NCI-H187 (cell line): ENCODE data around the gene NKAIN4.
A peak's percentile ranks its signal among the peaks of the same experiment; 100 is the strongest.

Experiments
- DNase-seq, 2 experiments: peaks; one replicate each; lab custom pipeline; 2025; lab: John Stamatoyannopoulos, UW

NKAIN4 gene

DNA sequence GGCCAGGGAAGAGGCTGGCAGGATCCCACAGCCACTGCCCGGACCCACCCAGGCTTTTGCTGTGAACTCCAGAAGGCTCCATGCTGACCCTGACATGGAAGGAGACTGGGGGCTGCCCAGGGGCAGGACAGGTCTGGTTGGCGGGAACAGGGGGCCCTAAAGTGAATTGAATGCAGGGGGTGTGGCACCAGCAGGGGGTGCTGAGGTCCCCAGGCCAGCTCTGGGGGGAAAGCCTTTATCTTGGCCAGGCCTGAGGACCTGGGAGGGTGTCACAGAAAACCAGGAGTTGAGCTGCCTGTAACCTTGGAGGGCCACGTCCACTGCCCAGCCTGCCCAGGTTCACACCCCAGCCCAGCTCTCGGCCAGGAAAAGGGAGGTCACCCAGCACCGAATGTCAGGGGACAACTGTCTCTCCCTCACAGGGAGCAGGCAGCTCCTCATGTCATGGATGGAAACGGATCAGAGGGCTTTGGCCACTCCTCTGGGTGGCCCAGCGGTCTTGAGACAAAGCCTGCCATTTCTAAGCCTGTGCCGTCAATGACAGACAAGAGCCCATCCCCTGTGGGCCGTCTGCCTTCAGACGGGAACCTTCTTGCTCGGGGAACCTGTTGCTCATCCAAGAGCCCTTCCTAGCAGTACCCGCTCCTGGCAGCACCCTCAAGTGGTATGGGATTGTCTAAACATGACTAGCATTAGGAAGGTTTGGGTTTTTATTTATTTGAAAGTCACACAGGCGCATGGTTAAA is 35.4 kb downstream of the NKAIN4 start:
- no peak for DNase-seq

DNA sequence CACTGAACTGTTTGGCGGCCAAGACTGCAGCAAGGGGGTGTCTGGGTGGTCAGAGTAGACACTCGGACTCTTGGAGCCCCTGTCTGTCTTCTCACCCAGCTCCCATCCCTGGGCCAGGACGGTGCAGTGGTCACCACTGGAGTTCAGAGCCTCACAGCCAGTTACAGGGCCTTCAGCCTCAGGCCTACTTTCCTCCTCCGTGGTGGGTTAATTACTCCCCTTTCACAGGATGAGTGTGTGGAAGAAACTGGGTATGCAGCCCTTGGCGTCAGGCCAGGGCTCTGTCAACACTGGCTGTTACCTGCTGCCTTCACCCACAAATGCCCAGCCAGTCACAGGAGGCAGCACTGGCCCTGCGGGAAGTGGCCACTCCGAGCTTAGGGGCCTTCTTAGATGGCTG is 36.6 kb downstream of the NKAIN4 start:
- no peak for DNase-seq

DNA sequence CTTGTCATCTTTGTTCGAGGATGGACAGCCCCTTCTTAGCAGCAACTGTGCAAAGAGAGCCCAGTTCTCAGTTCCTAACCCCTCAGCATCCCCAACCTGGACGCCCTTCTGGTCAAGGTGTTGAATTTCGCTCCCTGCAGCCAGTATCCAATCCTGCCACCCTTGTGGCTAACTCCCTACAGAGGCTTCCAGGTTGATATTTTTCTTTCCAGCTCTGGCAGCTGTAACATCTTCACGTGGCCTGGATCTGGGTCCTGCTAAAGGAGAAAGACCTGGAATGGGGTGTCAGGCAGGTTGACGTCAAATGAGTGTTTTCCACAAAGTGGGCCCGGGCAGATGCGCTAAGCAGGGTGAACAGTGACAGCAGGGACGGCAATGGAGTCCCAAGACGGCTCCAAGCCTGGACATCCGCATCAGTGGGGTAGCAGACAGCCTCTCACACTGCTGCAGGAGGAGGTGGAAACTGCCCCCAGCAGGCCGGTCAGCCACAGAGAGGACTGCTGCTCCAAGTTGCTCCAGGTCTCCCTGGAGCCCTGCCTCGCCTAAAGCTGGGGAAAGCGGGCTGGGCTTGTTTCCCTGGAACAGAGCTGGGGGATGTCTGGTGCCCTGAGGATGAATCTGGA is 37.3 kb downstream of the NKAIN4 start:
- DNase-seq, result no peak

DNA sequence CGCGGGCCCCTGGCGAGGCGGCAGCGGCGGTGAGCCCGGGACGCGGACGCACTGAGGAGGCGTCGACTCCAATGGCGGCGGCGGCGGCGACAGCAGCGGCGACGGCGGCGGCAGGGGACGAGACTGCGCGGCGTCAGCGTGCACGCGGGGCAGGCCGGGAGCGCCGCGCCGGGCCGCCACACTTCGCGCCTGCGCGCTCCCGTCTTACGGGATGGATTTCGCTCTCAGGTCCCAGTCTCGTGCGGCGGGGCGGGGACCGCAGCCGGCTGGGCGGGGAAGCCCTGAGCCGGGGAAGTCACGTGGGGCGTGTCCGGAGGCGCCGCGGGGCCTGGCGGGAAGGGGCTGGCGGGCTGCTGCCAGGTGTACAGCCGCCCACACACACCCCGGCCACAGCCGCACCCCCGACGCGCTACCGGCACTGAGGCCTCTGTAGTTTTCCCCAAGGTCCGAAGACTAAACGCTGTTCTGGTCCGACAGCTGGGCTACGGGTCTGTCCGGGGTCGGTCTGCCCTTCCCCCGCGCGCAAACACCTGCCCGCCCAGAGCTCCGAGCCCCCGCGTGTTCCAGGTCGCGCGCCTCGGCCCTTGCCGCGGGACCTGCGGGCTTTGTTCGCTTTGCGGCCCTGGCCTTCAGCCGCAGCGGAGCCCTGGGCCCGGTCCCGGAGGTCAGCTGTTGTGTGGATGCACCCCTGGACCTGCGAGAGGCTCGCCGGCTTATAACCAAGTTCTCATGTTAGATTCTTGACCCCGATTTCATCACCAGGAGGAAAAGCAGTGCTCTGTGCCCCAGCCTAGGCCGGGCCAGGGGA is 38.0 kb downstream of the NKAIN4 start, which contains the start of gene YTHDF1:
Gene YTHDF1 (minus strand): TSS at position 91 of the 808 bp plus-strand sequence. CDS start 239 bp downstream, outside the sequence.
- DNase-seq, result peak; percentile 91 to 97

DNA sequence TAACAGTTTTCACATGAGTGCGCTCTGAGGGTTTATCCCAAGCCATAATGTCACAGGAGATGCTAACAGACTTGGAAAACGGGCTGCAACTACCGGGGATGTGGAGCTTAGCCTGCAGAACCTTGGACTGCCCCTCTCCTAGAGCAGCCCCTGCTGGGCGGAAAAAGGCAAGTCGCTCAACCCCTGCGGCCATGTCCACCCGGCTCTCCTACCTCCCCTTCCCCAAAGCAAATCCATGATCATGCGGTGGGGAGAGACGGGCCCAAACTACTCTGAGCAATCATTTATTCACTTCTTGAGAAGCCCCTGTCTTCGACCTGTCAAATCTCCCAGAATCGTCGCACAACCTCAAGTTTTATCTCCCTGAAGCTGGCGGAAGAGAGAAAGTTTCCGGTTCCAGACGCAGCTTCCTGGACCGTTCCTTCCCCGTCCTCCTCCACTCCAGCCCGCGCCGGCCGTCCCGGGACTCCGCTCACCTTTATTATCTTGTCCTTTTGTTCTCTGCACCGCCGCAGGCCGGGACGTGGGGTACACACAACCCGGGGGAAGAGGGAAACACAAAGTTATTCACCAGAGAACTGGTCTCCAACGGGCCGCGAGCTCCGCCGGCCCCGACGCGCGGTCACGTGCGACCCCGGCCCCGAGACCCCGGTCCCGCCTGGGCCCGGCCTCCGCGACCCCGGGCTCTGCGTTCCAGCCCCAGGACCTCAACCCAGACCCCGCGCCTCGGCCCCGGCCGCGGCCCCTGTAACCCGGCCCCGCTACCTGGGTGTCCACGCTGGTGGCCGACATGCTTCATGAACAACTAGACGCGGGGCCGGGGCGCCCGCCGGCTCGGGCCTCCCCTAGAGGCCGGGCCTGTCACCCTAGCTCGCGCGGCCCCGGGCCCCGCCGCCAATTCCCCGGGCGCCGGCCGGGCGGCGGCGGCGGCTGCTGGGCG is 38.9 kb downstream of the NKAIN4 start:
- DNase-seq, result no peak

DNA sequence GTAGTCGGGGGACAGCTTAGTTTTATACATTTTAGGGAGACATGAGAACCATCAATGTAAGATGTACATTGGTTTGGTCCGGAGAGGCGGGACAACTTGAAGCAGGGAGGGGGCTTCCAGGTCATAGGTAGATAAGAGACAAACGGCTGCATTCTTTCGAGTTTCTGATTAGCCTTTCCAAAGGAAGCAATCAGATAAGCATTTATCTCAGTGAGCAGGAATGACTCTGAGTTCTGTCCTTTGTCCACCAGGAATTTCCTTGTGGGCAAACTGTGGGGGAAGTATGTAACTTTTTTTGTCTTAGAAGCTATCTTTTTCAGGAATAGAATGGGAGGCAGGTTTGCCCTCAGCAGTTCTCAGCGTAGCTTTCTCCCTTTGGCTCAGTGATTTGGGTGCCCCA is 39.7 kb downstream of the NKAIN4 start:
- no peak for DNase-seq

DNA sequence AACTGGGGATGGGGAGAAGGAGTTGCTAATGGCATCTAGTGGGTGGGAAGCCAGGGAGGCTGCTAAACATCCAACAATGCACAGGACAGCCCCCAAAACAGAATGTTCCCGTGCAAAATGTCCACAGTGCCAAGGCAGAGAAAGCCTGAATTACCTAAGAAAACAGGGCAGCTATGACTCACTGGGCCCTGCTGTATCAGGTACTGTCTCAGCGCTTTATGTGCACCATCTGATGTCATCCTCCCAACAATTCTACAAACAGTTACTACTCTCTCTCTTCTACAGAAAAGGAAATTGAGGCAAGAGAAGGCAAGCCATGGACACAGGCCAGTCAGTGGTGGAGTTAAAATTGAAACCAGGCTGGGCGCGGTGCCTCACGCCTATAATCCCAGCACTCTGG is 41.5 kb downstream of the NKAIN4 start:
- DNase-seq, result no peak

DNA sequence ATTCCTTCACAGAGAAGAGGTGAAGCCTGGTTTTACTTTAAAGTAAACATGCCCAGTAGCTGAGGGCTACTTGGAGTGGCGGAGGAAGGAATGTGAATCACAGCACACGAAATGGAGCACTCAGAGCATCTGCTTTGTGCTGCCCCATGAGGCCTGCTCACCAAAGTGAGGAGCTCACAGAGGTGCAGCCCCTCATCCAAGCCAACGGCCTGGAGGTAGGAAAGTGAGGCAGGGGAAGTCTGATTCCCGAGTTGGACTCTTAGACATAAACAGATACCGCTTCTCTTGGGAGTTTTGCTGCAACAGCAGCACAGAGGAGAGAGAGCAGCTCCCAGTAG is 41.9 kb downstream of the NKAIN4 start:
- no peak for DNase-seq

DNA sequence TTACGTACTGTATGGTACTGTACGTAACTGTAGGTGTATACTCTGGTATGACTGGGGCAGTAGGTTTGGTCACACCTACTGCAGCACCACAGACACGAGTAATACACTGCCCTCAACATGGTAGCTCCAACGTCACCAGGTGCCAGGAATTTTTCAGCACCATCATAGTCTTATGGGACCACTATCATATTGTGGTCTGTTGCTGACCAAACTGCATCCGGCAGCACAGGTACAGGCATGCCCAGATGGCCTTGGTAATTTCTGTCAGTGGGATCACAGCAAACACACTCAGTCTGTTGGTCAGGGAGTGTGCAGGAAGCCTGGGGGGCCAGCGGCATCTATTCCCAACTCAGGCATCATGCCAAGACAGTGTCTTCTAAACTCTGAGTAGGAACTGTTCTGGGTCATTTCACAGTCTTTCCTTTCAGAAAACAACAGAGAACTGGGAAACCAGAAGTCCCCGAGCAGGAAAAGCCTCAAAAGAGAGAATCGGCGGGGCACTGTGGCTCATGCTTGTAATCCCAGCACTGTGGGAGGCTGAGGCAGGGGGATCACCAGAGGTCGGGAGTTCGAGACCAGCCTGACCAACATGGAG is 44.2 kb downstream of the NKAIN4 start:
- no peak for DNase-seq

DNA sequence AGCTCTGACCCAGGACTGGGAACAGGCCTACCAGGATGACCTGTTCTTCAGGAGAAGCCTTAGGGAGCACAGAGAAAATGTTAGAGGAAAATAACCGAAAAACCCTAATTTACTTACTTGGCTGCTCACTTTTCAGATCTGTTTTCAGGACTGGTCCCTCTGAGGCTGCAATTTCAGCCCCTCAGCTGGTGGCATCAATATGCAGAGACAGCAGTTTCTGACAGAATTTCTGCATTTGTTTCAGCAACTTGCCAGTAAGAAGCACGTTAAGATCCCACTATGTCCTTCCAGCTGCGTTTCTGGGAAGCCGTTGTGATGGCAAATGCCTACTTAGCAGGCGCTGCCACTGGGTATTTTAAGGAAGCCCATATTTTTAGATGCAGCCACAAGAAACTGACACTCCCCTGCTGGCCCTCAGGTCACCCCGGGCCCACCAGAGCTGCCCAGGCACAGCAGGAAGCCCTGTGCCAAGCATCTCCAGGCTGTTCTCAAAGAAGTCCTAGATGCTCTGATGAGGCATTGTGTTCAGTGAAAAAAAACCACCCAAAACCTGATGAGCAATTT is 45.8 kb downstream of the NKAIN4 start:
- DNase-seq, result no peak

DNA sequence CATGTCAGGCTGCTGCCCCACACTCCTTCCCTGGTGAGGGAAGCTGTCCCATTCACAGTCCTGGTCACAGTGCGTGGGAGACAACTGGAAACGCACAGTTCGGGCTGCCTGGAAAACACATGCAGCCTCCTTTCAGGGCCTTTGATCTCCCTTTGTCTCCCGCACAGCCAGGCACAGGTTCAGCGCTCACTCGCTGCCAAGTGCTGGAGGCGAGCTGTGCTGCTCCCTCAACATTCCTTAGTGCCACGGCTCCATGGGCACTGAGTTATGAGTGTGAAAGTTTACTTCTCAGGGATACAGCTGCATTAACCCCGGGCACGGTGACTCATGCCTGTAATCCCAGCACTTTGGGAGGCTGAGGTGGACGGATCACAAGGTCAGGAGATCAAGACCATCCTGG is 47.4 kb downstream of the NKAIN4 start:
- DNase-seq, result no peak

DNA sequence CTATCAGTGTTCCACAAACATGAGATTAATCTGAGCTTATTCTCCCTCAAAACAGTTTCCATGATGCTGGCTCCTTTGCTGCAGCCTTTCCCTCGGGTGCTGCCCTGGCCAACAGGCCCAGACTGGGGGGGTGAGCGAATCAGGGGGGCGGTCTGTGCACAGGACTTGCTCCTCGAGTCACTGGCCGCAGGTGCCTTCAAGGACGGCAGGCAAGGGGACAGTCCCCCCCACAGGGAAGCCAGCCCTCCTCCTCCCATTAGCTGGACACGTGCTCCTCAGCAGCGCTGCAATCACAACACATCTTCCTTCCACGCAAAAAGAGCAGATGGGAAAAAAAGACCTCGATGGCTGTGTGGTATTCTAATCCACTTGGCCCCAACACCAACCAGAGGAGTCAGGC is 48.4 kb downstream of the NKAIN4 start:
- no peak for DNase-seq

DNA sequence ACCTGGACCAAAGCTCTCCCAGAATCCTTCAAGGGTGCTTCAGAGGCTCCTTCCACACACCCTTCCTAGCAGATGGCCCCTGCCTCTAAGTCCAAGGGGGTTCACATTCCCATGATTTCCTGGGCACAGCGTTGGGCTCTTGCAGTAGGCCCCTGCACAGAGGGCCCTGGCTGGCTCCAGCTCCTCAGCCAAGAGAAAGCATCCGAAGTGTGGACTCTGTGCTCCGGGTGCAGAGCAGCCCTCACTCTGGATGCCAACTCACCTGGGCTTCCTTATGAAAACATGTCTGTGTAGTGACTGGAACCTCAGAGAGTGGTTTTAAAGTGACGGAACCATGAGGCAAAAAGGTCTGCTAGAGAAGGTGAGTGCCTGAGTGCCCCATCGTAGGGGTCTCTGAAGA is 49.9 kb downstream of the NKAIN4 start:
- DNase-seq, result no peak

DNA sequence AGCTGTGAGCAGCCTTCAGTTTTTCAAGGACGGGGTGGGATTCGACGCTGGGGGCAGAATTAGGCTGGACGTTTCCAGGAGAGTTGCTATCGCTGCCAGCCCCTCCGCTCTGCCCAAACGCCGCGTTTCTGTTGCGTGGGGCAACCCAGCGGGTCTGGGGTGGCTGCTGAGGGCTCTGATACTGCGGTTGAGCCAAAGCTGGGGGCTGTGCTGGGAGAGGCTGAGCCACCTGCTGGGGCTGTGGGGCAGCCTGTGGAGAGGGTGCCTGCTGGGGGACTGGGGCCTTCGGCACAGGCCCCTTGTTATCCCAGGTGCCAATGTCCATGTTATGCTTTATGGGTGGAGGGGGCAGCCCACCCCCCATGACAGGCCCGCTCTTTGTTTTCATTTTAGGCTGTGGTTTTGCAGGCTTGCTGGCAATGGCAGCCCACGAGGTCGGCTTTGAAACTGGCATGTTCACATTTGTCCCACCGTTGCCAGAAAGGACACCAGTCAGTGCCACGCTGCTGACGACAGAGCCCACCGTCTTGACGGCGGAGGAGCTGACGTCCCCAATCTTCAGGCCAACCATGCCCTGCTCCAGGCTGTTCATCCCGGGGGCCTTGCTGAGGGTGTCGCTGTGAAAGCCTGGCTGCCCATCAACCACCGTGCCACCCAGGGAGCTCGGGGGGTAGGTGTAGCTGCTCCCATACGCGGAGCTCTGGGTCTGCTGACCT is 51.3 kb downstream of the NKAIN4 start:
- no peak for DNase-seq

DNA sequence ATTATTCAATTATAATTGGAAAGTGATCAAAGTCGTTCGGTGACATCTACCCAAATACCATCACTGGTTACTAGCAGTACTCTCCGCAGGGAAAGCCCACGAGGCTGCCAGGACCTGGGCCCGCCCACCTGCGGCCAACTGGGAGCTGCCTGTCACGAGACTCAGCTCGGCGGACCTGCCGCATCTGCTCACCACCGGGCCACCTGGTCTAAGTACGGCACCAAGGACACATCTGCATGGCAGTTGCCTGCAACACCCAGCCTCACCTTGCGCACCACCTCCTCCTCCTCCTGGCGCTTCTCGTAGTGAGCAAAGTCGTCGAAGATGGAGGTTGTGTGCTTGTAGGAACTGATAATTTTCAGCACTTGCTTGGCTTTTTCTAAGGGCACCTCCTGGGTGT is 52.2 kb downstream of the NKAIN4 start:
- DNase-seq, result no peak

DNA sequence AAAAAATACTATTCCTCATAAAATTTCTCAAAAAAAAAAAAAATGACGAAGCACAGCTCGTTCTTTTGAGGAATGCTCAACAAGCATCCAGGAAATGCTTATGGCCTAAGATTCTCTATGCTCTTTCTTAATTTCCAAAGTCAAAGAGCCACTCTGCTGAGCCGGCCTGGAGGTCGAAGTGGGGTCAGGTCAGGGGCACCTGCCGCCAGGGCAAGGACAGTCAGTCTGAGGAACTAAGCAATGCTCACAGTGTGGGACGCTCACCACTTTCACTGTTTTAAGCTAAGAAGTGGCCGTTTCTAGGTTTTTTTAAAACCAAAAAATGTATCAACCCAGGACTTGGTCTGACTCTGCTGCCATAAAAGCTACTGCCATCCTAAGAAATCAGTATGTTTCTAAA is 55.7 kb downstream of the NKAIN4 start:
- no peak for DNase-seq

DNA sequence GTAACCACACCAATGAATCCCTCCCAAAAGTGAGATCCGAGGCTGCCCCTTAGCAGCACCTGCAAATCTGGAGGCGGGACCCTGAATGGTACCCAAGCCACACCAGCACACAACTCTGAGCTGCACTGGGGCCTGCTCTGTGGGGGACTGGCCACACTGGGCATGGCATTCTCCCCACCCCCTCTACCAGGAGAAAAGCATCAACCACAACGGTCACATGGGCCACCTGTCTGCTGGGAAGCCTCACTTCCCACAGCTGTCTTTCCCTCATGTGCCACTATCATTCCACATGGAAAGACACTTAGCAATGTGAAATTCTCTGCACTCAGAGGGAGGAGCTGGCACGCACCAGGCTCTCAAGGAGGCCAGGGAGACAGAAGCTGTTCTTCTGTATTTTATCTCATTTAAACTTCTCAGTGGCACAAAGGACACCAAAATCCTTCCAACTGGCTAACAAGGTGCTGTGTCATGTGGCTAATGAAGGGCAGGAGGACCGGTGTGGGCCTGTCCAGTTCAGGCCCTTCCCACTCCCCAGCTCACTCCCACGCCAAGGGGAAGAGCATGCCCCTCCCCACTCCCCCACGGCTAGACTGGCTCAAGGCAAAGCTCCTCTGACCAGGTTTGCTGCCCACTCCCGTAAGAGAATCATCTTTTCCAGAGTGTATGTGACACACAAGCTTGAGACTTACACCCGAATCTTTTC is 57.3 kb downstream of the NKAIN4 start:
- DNase-seq, result no peak

DNA sequence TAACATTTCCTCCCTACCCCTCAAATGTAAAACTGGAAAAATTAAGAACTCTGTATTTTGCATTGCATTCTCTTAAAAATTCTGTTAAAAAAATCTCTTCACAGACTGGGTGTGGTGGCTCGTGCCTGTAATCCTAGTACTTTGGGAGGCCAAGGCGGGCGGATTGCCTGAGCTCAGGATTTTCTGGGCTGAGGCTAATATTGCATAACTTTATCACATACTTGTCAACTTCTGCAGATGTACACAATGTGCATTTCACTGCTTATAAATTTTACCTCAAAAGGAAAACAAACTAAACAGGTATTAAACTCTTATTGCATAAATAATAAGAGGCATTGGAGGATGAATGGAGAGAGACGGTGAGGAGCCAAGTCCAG is 59.5 kb downstream of the NKAIN4 start:
- DNase-seq, result no peak

DNA sequence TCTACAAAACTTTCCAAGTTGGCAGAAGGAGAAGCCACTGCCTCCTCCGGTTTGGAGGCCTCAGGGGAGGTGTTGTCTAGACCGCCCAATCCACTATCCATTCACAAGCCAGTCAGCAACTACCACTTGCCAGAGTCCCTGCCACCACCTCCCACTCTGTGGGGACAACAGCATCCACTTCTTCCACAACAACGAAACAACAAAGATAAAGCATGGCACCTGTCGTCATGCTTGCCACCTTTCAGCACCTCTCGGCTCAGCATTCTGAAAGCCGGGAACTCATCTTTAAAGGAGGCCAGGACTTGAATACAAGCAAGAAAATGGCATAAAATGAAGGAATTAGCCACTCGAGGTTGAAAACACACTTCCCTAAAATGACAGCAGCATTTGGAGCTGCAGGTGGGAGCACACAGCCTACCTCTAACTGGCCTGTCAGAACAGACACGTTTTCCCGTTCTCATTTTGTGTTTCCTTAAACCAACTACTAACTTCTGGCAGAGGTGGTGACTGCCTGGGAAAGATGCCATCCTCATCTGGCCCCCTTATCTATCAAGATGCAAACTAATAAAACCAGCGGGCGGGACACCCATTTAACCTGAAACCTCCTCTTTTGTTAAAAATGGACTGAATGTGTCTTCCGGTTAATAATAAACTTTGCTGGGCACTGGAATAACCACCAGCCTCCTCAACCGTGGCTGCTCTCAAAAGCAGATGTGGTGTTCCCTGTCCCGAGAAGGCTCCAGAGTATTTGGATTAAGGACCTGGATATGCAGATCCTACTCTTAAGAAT is 60.1 kb downstream of the NKAIN4 start:
- DNase-seq, result no peak
